ENCODE data around the gene ACLY.
"Not testable (repeated sequence)": the region's sequence is repeated elsewhere in the genome, so short reads cannot be mapped to it uniquely, and the experiment has no call there.

The ACLY gene

DNA sequence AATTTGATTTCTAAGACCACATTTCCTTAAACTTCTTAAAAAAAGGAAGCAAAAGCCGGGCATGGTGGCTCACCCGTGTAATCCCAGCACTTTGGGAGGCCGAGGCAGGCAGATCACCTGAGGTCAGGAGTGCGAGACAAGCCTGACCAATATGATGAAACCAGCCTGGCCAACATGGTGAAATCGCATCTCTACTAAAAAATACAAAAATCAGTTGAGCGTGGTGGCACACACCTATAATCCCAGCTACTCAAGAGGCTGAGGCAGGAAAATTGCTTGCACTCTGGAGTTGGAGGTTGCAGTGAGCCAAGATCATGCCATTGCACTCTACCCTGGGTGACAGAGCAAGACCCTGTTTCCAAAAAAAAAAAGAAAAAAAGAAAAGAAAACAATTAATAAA is 78.0 kb downstream of the ACLY start:
- not testable (repeated sequence) for H3K4me1 Mint-ChIP-seq, H3K27me3 Mint-ChIP-seq, DNase-seq, H3K4me3 Mint-ChIP-seq, H3K27ac Mint-ChIP-seq, H3K9me3 Mint-ChIP-seq, ATAC-seq

DNA sequence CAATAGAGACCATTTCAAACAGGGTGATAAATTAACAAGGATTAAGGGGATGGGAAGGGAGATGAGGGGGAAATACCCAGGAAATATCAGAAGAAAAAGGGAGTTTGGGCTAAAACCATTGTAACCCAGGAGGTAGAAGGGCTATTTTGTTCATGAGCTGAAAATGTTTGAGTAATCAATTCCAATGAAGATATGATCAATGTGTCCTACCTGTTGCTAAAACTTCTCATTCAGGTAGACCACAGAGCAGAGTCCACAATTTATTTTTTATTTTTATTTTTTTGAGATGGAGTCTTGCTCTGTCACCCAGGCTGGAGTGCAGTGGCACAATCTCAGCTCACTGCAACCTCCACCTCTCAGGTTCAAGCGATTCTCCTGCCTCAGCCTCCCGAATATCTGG is 79.3 kb downstream of the ACLY start:
- H3K27ac Mint-ChIP-seq, H3K9me3 Mint-ChIP-seq, DNase-seq, H3K27me3 Mint-ChIP-seq, ATAC-seq, H3K4me3 Mint-ChIP-seq: not testable (repeated sequence)
- H3K4me1 Mint-ChIP-seq, result peaks cover 16% of the 10 kb centered on the region

- Mint-ChIP-seq H3K4me3 (peak within 1 kb of the TSS; percentile 84 to 86), H3K9me3 (no peaks in the 10 kb centered on the region), H3K27me3 (no peaks in the 10 kb centered on the region), H3K27ac (peak within 1 kb of the TSS in 1 of 2 donors; percentile 46), H3K4me1 (peaks cover 17% of the 10 kb centered on the region)
- no peak for ATAC-seq
- DNase-seq, result no peak
Observed at GRCh38 chr17:41837761-41838538, 80.8 kb downstream of the ACLY start, which contains the start of gene KLHL10. KLHL10 (plus strand) TSS chr17:41837825; CDS start chr17:41837933, 108 bp downstream.

DNA sequence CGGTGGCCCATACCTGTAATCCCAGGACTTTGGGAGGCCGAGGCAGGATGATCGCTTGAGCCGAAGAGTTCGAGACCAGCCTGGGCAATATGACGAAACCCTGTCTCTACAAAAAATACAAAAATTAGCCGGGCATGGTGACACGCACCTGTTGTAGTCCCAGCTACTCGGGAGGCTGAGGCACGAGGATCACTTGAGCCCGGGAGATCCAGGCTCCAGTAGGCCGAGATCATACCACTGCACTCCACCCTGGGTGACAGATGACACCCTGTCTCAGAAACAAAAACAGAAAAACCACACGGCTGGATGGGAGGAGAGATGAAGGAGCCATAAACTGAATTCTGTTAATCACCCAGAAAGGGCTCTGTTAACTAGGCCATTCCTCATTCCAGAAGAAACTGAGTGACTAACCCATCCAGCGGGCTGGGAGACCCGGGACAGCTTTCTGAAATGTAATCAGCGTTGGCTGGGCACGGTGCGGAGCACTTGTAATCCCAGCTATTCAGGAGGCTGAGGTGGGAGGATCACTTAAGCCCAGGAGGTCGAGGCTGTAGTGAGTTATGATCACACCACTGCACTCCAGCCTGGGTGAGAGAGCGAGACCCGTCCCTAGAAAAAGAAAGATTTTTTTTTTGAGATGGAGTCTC is 82.1 kb downstream of the ACLY start:
- Mint-ChIP-seq H3K9me3 (no peaks in the 10 kb centered on the region), H3K4me3 (peak overlapping the region; percentile 84 to 86), H3K27me3 (no peaks in the 10 kb centered on the region), H3K4me1 (peaks cover 17% of the 10 kb centered on the region), H3K27ac (peak overlapping the region in 1 of 2 donors; percentile 46)
- DNase-seq, result no peak
- no peak for ATAC-seq

DNA sequence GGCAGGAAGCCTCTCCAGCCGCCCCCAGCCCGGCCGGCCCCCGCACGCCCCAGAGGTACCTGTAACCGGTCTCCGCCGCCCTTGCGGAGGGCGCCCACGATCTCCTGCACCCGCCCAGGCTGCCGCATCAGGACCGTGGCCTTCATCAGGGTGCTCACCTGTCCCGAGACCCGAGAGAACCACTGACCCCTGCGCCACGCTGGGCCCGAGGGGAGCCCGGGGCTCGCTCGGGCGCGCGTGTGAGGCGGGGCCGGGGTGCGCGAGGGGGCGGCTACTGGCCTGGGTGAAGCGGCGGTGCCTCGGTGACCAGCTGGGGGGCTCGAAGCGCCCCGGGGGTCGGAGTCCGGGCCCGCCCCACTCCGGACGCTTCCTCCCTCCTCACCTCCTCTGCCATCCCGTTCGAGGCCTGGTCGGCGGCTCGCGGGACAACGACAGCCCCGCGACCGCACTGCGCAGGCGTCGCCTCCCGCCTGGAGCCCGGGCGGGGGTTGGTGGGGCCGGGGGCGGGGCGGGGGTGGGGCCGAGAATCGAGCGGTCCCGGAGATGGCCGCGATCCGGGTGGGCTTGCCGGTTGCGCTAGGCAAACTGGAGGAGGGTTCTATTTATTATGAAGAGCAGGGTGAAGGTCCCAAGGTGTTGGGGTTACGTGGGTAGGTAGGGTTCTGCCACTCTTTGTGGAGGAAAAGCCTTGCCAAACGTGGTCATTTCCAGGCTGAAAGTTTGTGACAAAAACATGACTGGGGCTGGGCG is 82.8 kb downstream of the ACLY start, which contains the start of gene NT5C3B:
Gene NT5C3B (minus strand): TSS at position 433 of the 750 bp plus-strand sequence. CDS start 39 bp downstream, at position 394.
- Mint-ChIP-seq H3K27me3 (no peaks in the 10 kb centered on the region), H3K9me3 (no peaks in the 10 kb centered on the region), H3K27ac (peak within 1 kb of the TSS; percentile 54 to 72), H3K4me1 (peaks cover 17% of the 10 kb centered on the region), H3K4me3 (peak within 1 kb of the TSS; percentile 84 to 86)
- ATAC-seq (peak; percentile 90), DNase-seq (peak; percentile 58 to 63)

- peaks cover 17% of the 10 kb centered on the region for H3K4me1 Mint-ChIP-seq
- peak overlapping the region in 1 of 2 donors; percentile 72 for H3K27ac Mint-ChIP-seq
- ATAC-seq, result peak; percentile 49
- H3K9me3 Mint-ChIP-seq, result no peaks in the 10 kb centered on the region
- H3K4me3 Mint-ChIP-seq, result peak overlapping the region; percentile 84 to 86
- DNase-seq, result no peak
- H3K27me3 Mint-ChIP-seq, result no peaks in the 10 kb centered on the region
Observed at GRCh38 chr17:41835214-41835799, 83.4 kb downstream of the ACLY start.

GRCh38 chr17:41829961-41830360 is 88.8 kb downstream of the ACLY start:
- not testable (repeated sequence) for DNase-seq, H3K27me3 Mint-ChIP-seq, H3K4me1 Mint-ChIP-seq, H3K4me3 Mint-ChIP-seq, ATAC-seq, H3K9me3 Mint-ChIP-seq
- peak overlapping the region in 1 of 2 donors; percentile 31 for H3K27ac Mint-ChIP-seq

GRCh38 chr17:41825175-41825845 is 93.4 kb downstream of the ACLY start:
- H3K4me3 Mint-ChIP-seq, result no peak overlapping the region
- H3K27me3 Mint-ChIP-seq, result no peaks in the 10 kb centered on the region
- no peaks in the 10 kb centered on the region for H3K9me3 Mint-ChIP-seq
- no peaks in the 10 kb centered on the region for H3K4me1 Mint-ChIP-seq
- ATAC-seq, result no peak
- DNase-seq, result no peak
- H3K27ac Mint-ChIP-seq, result no peak overlapping the region

DNA sequence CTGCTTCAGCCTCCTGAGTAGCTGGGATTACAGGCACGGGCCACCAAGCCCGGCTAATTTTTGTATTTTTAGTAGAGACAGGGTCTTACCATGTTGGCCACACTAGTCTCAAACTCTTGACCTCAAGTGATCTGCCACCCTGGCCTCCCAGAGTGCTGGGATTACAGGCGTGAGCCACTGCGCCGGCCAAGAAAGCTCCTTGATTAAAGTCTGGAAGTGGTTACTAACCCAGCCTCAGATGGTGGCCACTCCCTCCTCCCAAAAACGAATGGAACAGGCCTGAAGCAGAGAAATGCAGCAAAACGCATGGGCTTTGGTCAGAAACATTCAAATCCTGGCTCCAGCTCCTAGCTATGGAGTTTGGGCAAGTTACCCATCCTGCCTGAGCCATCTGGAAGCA is 94.7 kb downstream of the ACLY start:
- no peaks in the 10 kb centered on the region for H3K27me3 Mint-ChIP-seq
- H3K27ac Mint-ChIP-seq, result no peak overlapping the region
- no peaks in the 10 kb centered on the region for H3K9me3 Mint-ChIP-seq
- H3K4me3 Mint-ChIP-seq, result no peak overlapping the region
- H3K4me1 Mint-ChIP-seq, result no peaks in the 10 kb centered on the region
- ATAC-seq, result no peak
- DNase-seq, result no peak

DNA sequence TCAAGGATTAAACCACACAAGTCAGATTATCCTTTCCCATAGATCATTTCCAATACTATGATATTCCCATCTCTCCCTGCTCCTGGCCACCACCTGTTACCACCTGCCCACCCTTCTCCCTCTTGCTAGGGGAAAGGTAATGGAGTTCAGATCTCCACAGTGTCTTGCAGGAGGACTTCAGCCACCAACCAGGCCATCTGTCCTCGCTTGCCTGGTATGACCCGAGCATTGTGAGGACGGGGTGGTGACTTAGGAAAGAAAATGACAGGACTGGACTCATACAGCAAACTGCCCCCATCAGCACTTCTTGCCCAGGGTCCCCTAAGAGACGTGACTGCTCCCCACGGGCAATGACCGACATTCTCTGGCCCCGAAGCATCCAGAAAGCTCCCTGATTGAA is 95.2 kb downstream of the ACLY start:
- DNase-seq (no peak), ATAC-seq (no peak)
- Mint-ChIP-seq H3K27ac (no peak overlapping the region), H3K9me3 (no peaks in the 10 kb centered on the region), H3K4me3 (no peak overlapping the region), H3K4me1 (no peaks in the 10 kb centered on the region), H3K27me3 (no peaks in the 10 kb centered on the region)

DNA sequence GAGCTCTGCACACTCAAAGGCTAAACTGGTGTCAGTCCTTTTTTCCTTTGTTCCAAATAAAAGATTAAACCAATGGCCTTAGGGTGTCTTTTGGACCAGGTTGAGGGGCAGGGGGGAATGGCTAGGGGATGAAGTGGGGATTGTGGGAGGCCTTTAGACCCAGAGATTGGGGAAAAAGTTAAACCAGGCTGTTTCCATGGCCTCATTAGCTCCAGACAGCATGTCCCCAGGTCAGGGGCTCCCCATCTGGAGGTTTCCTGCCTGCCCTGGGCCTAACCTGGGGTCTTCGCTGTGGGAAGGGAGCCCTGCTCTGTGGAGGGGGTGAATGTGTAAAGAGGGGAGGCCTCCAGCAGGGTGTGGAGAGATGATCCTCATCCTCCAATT is 95.6 kb downstream of the ACLY start:
- H3K4me3 Mint-ChIP-seq, result no peak overlapping the region
- DNase-seq (no peak), ATAC-seq (no peak)
- H3K4me1 Mint-ChIP-seq, result no peaks in the 10 kb centered on the region
- H3K27ac Mint-ChIP-seq, result no peak overlapping the region
- no peaks in the 10 kb centered on the region for H3K9me3 Mint-ChIP-seq
- no peaks in the 10 kb centered on the region for H3K27me3 Mint-ChIP-seq

GRCh38 chr17:41822216-41823140 is 96.3 kb downstream of the ACLY start:
- H3K9me3 Mint-ChIP-seq, result no peaks in the 10 kb centered on the region
- H3K4me1 Mint-ChIP-seq, result no peaks in the 10 kb centered on the region
- ATAC-seq (no peak), DNase-seq (no peak)
- H3K27me3 Mint-ChIP-seq, result no peaks in the 10 kb centered on the region
- no peak overlapping the region for H3K4me3 Mint-ChIP-seq
- H3K27ac Mint-ChIP-seq, result no peak overlapping the region

GRCh38 chr17:41821776-41822175 is 97.0 kb downstream of the ACLY start:
- Mint-ChIP-seq H3K27ac (no peak overlapping the region), H3K9me3 (no peaks in the 10 kb centered on the region), H3K4me3 (no peak overlapping the region), H3K4me1 (no peaks in the 10 kb centered on the region), H3K27me3 (no peaks in the 10 kb centered on the region)
- peak; percentile 13 for ATAC-seq
- DNase-seq, result no peak

GRCh38 chr17:41818024-41818423 is 100.7 kb downstream of the ACLY start:
- no peak overlapping the region for H3K4me3 Mint-ChIP-seq
- DNase-seq (no peak), ATAC-seq (no peak)
- H3K9me3 Mint-ChIP-seq, result no peaks in the 10 kb centered on the region
- peaks cover 5% of the 10 kb centered on the region for H3K4me1 Mint-ChIP-seq
- peaks cover 12% of the 10 kb centered on the region for H3K27me3 Mint-ChIP-seq
- no peak overlapping the region for H3K27ac Mint-ChIP-seq

All from stimulated activated naive CD8-positive, alpha-beta T cell treated with anti-CD3 and anti-CD28 coated beads, Interleukin-15, amount 100 ng/mL, for 72 hours (primary cell).